Neuron (in vitro differentiated cells): ENCODE measurements around the gene GABPB2.

Source experiments
- H2AFZ ChIP-seq: one replicate; pipeline ENCODE4 v1.6.1; 2013; ENCODE audit warnings: low read depth, mild to moderate bottlenecking, inconsistent platforms, low read length, moderate library complexity
- H3K27me3 ChIP-seq: one replicate; pipeline ENCODE4 v1.6.1; 2013; ENCODE audit warnings: low read length; ENCODE audit not compliant: insufficient read depth
- H3K36me3 ChIP-seq: one replicate; pipeline ENCODE4 v1.6.1; 2013; ENCODE audit warnings: low read length; ENCODE audit not compliant: insufficient read depth
- H3K4me1 ChIP-seq: one replicate; pipeline ENCODE4 v1.6.1; 2013; ENCODE audit warnings: low read length; ENCODE audit not compliant: insufficient read depth
- H3K4me3 ChIP-seq: 2 replicates; pipeline ENCODE4 v1.5.1; 2013; ENCODE audit warnings: mild to moderate bottlenecking, low read length, moderate library complexity
- H3K9me3 ChIP-seq: one replicate; pipeline ENCODE4 v1.6.1; 2013; ENCODE audit warnings: low read length

GABPB2 gene

DNA sequence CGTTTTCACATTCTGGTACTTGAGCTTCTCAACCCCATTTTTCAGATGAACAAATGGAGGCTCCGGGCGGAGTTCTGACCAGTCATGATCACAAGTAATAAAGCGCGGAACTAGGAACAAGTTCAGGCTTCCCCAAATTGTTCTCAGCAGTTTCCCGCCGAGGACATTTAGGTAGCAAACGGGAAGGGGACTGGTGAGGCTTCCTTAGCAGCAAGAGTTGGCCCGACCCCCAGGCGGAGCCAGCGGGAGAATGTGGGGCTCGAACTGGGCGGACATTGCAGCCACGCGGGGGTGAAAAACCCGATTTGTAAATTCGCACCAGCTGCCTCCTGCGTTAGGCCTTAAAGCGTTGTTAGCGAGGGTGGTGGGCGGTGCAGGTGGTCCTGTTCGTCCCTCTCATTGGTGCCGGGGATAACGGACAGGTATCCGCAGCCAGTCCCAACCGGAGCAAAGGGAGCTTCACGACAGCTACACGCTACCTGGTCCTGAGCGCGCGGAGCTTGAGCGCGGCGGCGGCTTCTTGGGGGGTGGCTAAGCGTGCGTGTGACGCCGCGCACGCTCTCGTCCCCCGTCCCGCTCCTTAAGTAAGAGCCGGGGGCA is 60.5 kb downstream of the GABPB2 start:
- no peak overlapping the region for H2AFZ ChIP-seq
- peaks cover 31% of the 10 kb centered on the region for H3K36me3 ChIP-seq
- no peak overlapping the region for H3K4me3 ChIP-seq
- H3K9me3 ChIP-seq: no peaks in the 10 kb centered on the region
- no peaks in the 10 kb centered on the region for H3K4me1 ChIP-seq
- H3K27me3 ChIP-seq: no peaks in the 10 kb centered on the region

DNA sequence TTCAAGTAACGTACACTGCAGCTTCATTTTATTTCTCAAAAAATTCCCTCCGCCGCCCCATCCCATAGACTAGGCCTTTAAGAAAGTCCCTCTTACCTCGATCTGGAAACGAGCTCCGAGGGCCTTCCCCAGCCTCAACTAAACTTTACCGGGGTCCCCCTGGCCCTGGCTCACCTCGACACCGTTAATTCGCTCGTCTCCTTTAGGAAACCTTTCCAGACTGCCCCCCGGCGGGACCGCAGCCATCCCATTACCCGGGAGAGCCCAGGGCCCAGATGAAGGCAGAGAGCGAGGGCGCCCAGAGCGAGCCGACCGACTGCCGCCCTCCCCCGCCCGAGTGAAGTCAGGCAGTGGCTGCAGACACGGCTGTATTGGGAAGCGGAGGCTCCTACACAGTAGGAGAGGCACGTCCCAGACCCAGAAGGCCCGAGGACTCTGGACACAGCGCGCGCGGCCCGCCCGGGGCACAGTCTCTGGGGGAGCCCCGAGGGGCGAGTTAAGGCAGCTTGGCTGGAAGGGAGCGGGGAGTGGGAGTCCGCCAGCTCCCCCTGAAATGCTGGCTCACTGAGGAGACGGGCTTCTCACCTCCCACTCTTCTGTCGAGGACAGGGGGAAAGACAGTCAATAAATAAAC is 61.3 kb downstream of the GABPB2 start:
- Histone ChIP-seq H2AFZ (no peak overlapping the region), H3K9me3 (no peaks in the 10 kb centered on the region), H3K4me3 (no peak overlapping the region), H3K36me3 (peaks cover 38% of the 10 kb centered on the region), H3K27me3 (no peaks in the 10 kb centered on the region), H3K4me1 (no peaks in the 10 kb centered on the region)

DNA sequence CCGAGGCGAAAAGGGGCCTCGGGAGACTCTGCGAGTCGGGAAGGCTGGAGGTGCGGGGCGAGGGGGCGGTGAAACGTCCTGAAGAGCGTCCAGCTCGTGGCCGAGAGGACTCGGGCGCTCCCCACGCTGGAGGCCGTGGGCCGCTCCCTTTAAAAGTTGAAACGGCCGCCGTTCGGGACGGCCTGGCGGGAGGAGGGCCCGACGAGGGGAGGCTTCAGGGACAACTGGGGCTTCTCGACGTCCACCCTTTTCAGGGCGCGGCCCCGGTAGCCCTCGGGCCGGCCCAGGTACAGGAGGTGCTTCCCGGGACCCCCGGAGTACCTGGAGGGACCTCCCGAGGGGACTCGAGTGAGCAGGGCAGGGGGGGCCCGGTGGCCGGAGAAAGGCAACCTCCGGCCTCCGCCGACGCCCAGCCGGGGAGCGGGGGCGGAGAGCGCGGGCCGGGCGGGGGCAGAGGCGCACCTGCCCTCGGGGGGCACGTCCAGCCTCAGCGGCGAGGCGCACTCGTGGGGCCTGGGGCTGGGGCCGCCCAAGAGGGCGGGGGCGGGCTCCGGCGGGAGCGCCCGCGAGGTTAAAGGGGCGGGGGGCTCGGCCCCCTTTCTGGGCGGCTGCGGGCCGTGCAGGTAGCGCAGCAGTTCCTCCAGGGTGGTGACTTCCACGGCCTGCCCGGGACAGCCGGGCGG is 61.9 kb downstream of the GABPB2 start:
- Histone ChIP-seq H3K4me3 (no peak overlapping the region), H3K27me3 (no peaks in the 10 kb centered on the region), H2AFZ (no peak overlapping the region), H3K9me3 (no peaks in the 10 kb centered on the region), H3K36me3 (peaks cover 41% of the 10 kb centered on the region), H3K4me1 (no peaks in the 10 kb centered on the region)

DNA sequence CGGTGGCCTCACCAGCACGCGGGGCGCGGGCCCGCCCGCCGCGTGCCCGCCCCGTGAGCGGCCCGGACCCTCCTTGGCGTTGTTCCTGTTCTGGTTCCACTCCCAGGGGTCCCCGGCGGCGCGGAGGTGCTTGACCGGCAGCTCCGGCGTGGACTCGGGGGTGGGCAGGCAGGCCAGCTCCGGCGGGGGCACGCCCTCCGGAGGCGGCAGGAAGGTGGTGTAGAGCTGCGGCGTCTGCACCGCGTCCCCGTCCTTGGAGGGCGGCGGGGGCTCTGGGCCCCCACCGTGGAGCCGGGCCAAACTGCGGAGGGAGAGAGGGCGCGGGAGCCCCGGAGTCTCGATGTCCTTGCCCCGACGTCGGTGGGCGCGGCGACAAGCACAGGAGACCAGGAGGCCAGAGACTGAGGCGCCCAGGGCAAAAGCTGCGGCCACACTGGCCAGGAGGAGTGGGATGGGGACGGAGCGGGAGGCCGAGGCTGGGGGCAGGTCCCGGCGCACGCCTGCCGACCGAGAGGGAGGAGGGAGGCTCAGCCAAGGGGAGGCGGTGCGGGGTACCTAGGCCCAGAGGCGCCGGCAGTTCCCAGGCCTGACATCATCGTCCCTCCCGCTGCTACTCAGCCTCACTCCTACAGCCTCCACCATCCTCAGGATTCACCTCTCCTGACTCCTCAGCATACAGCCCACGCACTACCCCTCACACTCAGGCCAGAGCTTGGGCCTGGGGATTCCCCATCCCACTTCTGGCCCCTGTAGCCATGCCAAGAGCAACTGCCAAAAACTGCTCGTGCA is 62.7 kb downstream of the GABPB2 start:
- no peak overlapping the region for H3K4me3 ChIP-seq

DNA sequence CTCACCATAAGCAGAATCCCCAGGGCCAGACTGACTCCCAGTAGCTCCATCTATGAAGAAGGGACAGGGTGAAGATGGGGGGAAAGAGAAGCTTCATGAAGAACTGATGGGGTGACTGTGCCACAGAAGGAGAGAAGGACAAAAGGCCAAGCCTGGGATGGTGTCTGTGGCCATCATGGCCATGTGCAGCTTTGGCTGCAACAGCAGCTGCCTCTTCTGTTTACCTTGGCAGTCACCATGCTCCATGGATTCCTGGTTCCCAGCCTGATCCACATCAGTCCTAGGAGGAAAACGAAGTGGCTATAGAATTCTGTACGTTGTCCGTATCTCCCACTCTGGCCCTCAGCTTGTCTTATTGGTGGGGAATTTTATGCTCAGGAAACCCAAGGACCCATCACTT is 63.8 kb downstream of the GABPB2 start:
- Histone ChIP-seq H3K36me3 (peaks cover 54% of the 10 kb centered on the region), H3K9me3 (no peaks in the 10 kb centered on the region), H3K4me3 (no peak overlapping the region), H2AFZ (no peak overlapping the region), H3K27me3 (no peaks in the 10 kb centered on the region), H3K4me1 (no peaks in the 10 kb centered on the region)

More for the DNA sequence above, 62.7 kb downstream of the GABPB2 start:
- Histone ChIP-seq H3K27me3 (no peaks in the 10 kb centered on the region), H2AFZ (no peak overlapping the region), H3K4me1 (no peaks in the 10 kb centered on the region), H3K36me3 (peaks cover 48% of the 10 kb centered on the region), H3K9me3 (no peaks in the 10 kb centered on the region)

DNA sequence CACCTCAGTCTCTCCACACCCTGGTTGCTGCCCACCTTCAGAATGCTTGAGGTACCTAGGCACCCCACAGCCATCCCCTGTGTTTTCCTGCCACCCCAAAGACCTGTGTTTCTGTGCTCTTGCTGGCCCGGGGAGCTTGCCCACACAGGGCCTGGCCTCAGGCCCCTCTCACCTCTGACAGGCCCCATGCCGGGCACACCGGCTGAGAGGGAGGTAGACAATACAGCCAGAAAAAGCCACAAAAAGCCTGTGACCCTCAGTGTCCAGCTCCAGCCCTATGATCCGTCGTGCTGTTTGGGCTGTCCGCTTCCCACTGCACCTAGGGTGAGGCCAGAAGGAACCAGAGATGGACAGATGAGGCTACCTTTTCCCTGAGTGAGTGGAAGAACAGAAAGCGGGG is 64.4 kb downstream of the GABPB2 start:
- no peak overlapping the region for H3K4me3 ChIP-seq
- H2AFZ ChIP-seq: no peak overlapping the region
- peaks cover 60% of the 10 kb centered on the region for H3K36me3 ChIP-seq
- no peaks in the 10 kb centered on the region for H3K27me3 ChIP-seq
- no peaks in the 10 kb centered on the region for H3K9me3 ChIP-seq
- H3K4me1 ChIP-seq: no peaks in the 10 kb centered on the region

DNA sequence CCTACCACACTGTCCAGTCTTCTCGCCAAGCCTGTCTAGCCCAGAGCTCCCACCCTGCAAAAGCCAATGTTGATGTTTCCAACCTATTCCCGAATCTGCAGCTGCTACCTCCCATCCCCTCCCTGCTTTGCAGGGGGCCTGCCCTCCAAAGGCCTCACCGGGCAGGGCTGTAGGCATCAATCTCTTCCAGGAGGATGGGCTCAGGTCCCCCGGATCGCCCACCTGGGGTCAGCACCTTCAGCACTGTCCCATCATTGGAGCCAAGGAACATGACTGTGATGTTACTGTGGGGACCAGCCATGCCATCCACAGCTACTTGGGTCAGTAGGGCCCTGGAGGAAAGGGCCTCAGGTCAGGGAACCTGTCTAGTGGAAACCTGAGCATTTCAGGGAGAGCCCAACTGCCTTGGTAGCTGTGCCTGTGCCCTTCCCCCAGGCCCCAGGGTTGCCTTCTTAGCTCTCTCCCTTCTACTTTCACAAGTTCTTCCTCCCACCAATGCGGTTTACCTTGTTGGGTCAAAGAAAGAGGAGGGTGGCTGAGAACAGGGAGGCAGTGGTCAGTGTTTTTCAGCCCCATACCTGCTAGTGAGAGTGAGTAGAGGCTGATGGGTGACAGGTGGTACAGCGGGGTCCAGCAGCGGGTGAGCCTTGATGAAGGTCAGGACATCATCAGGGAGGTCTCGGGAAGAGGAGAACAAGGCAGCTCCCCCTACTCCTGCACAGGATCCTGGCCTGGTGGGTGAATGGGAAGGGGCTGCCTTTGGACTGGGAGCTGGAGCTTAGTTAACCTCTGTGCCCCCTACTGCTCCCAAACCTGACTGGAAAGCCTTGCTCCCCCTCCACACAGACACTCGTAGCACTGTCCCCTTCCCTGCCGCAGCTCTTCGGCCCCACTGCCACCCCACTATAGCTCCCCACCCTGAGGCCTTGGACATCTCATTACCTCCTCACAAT is 65.1 kb downstream of the GABPB2 start:
- Histone ChIP-seq H3K4me3 (no peak overlapping the region), H2AFZ (no peak overlapping the region), H3K27me3 (no peaks in the 10 kb centered on the region), H3K36me3 (peaks cover 63% of the 10 kb centered on the region), H3K9me3 (no peaks in the 10 kb centered on the region), H3K4me1 (no peaks in the 10 kb centered on the region)

DNA sequence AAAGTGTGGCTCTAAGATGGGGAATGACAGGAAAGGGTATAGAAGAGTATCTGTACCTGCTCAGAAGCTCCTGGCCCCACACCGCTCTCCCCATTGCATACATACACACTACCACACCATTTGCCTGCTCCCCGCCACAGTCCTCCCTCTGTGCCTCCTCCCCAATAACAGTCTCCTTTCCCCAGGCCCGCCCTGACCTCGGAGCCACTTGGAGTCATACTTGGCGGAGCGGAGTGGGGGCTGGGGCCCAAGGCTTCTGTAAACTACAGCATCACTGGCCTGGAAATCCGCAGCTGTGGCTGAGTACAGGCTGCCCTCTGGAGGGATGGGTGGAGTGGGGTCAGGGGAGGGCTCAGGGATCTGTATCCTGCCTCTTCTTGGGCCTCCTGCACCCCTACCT is 67.2 kb downstream of the GABPB2 start:
- Histone ChIP-seq H3K36me3 (peaks cover 67% of the 10 kb centered on the region), H3K4me1 (no peaks in the 10 kb centered on the region), H2AFZ (no peak overlapping the region), H3K27me3 (no peaks in the 10 kb centered on the region), H3K4me3 (no peak overlapping the region), H3K9me3 (no peaks in the 10 kb centered on the region)

DNA sequence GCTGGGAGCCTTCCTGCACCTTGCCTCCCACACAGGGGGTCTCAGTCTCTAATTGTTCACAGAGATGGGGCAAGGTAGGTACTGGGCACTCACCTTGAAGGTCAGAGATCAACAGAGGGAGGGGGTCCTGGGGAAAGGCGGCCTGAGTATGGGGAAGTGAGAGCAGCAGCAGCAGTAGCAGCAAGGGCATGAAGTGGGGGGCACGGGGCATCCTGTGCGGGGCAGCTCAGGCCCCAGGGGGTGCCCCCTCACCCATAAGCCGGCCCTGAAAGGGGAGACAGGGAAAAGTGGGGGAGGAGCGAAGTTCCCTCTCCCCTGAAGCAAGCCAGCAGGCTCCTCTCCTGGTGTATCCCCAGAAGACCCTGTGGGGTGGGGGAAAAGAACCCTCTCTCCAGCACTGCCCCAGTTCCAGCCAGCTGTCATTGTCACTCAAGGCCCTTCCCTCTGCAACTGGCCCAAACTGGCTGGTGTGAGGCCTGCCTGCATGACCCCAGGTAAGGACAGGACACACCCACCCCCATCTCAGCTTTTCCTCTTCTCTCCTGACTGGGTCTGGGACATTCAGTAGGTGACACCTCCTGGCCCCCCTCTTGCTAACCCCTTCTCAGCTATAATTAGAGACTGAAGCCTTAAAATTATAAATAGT is 72.0 kb downstream of the GABPB2 start:
- H3K27me3 ChIP-seq: no peaks in the 10 kb centered on the region
- H3K4me1 ChIP-seq: peaks cover 33% of the 10 kb centered on the region
- H3K36me3 ChIP-seq: peaks cover 26% of the 10 kb centered on the region
- H3K4me3 ChIP-seq: no peak overlapping the region
- no peaks in the 10 kb centered on the region for H3K9me3 ChIP-seq
- H2AFZ ChIP-seq: no peak overlapping the region

DNA sequence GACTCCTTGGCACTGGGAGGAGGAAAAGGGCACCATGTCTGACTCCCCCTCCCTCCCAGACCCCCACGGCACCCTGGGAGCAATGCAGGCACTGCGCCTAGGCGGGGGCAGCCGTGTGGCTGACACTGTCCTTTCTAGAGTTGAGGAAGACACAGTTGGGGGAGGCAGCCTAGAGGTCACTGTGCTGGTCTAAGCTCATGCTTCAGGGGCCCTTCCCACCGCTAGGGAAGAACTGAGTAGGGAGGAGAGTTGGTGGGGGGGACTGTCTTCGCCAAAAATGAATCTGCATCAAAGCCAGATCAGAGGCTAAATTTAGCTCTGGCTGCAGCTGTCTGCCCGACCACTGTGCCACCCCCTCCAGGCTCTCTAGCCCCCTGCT is 72.5 kb downstream of the GABPB2 start:
- no peak overlapping the region for H3K4me3 ChIP-seq
- H3K27me3 ChIP-seq: no peaks in the 10 kb centered on the region
- H2AFZ ChIP-seq: no peak overlapping the region
- no peaks in the 10 kb centered on the region for H3K9me3 ChIP-seq
- H3K4me1 ChIP-seq: peaks cover 36% of the 10 kb centered on the region
- peaks cover 21% of the 10 kb centered on the region for H3K36me3 ChIP-seq

DNA sequence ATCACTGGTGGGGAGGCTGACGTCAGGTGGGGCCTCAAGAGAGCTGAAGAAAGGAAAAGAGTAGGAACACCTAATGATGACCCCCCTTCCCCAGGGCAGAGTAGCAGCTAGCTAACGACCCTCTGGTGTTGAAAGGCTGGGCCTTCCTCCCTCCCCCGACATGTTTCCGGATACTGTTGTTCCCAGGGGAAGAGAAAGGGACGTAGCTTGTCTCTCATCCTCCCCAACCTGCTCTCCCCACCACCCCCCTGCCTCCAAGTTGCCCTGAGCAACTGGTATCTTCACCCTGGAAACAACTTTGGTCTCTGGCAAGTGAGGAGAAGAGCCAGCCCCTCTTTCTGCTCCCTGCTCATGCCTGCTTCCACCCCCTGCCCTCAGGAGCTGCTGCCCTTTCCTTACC is 73.4 kb downstream of the GABPB2 start:
- H3K4me1 ChIP-seq: peaks cover 36% of the 10 kb centered on the region

More for the DNA sequence above, 73.4 kb downstream of the GABPB2 start:
- Histone ChIP-seq H3K9me3 (no peaks in the 10 kb centered on the region), H3K27me3 (no peaks in the 10 kb centered on the region), H2AFZ (no peak overlapping the region), H3K36me3 (peaks cover 17% of the 10 kb centered on the region), H3K4me3 (no peak overlapping the region)
